Psoas muscle (tissue), 8 donors: Measurements from ENCODE around the gene DNAJC3. TPM values are rescaled to one million over a fixed set of nuclear protein-coding genes. Genes with fewer than 3 reads are reported as not detected.

ENCODE experiments used
- ATAC-seq, 4 donors: fragments of 200-7000 bp; cut with Tn5 transposase; one replicate each; pipeline ENCODE4 v1.9.1; 2020; ENCODE audit warnings: moderate library complexity in 3 of 4, mild to moderate bottlenecking in 2 of 4
- DNase-seq, 2 donors: peaks; one replicate each; pipeline ENCODE4 v3.0.0-alpha.2; 2020
- H3K27ac ChIP-seq: fragments of 200-600 bp; one replicate; pipeline ENCODE4 v1.8.0; 2022
- H3K27me3 ChIP-seq, 3 donors: fragments of 200-600 bp in 1 of 3; one replicate each; pipeline versions ENCODE4 v1.6.1 to v1.8.0; 2013 to 2022; ENCODE audit warnings: low read length in 2 of 3, mild to moderate bottlenecking in 2 of 3, moderate library complexity in 1 of 3; ENCODE audit not compliant: insufficient read depth in 3 of 3
- H3K36me3 ChIP-seq, 2 donors: fragments of 200-600 bp in 1 of 2; one replicate each; pipeline versions ENCODE4 v1.6.1 to v1.8.0; 2013 to 2022; ENCODE audit warnings: low read depth in 1 of 2, mild to moderate bottlenecking in 1 of 2, moderate library complexity in 1 of 2; ENCODE audit not compliant: insufficient read depth in 1 of 2
- H3K4me1 ChIP-seq: fragments of 200-600 bp; one replicate; pipeline ENCODE4 v1.8.0; 2022
- H3K4me3 ChIP-seq: fragments of 200-600 bp; one replicate; pipeline ENCODE4 v1.8.0; 2022; ENCODE audit warnings: mild to moderate bottlenecking
- H3K9me3 ChIP-seq: fragments of 200-600 bp; one replicate; pipeline ENCODE4 v1.8.0; 2022
- WGBS, 3 donors: extraction: QIAGEN DNeasy Blood & Tissue Kit; methylation state at CpG; one replicate each; pipeline versions ENCODE4 v1.1.6 to v1.1.7; 2013; 5-methylcytosine and 5-hydroxymethylcytosine counted together
- intact Hi-C, 2 donors: fragments of 100-400 bp; cut with DNase I; formaldehyde crosslinking; loops; one replicate each; pipeline versions ENCODE4 v1.11.0 to v1.14.2; 2022
- polyA plus RNA-seq, 3 donors: library from polyadenylated mRNA; stranded (reverse); fragments of 200-250 nt; gene quantifications; one replicate each; pipeline ENCODE4 v1.2.3, GENCODE V29; 2013
- total RNA-seq, 4 donors: library from RNA; stranded (reverse); fragmentation: NEBNext Ultra II Directional in 2 of 4; extraction: Animal tissue kit (Norgen Biotek cat#: 25700) in 2 of 4; gene quantifications; one replicate each; pipeline versions ENCODE4 v1.2.1 to v1.2.4, GENCODE V29; 2021 to 2023
- TF ChIP-seq, protein P1 (sequence below): fragments of 200-600 bp; IDR thresholded peaks from one replicate; pipeline ENCODE4 v1.8.0; 2022; ENCODE audit warnings: antibody characterized with exemption
- donor health status: healthy with polysubstance abuse.
- donor health status: DM: no; HTN: no; CAD: no; lungs with moderate emphysema.
- donor health status: Bipolar disorder and iron deficiency.
- donor health status: healthy.
- donor health status: DM: yes; HTN: yes; CAD: no.
- donor health status: DM: no; HTN: no; CAD: no.
- donor health status: DM: no; HTN: no; CAD: no.
- donor health status: DM: yes; HTN: yes; CAD: no.

DNAJC3 gene
- total and polyA plus RNA-seq, 7 donors: 7.9 to 19.6 (median 11.8) TPM

- peaks cover 19% of the 10 kb centered on the region for H3K4me1 ChIP-seq
- intact Hi-C loops: no loop called here
- 72 to 86% (median 80%) methylated on average over 5 of the region's 5 CpGs for WGBS, 3 donors
- peaks cover 7% of the 10 kb centered on the region for H3K9me3 ChIP-seq
- TF ChIP-seq, protein P1, sequence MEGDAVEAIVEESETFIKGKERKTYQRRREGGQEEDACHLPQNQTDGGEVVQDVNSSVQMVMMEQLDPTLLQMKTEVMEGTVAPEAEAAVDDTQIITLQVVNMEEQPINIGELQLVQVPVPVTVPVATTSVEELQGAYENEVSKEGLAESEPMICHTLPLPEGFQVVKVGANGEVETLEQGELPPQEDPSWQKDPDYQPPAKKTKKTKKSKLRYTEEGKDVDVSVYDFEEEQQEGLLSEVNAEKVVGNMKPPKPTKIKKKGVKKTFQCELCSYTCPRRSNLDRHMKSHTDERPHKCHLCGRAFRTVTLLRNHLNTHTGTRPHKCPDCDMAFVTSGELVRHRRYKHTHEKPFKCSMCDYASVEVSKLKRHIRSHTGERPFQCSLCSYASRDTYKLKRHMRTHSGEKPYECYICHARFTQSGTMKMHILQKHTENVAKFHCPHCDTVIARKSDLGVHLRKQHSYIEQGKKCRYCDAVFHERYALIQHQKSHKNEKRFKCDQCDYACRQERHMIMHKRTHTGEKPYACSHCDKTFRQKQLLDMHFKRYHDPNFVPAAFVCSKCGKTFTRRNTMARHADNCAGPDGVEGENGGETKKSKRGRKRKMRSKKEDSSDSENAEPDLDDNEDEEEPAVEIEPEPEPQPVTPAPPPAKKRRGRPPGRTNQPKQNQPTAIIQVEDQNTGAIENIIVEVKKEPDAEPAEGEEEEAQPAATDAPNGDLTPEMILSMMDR: no peak
- H3K4me3 ChIP-seq: no peak overlapping the region
- no peaks in the 10 kb centered on the region for H3K27me3 ChIP-seq
- no peak for DNase-seq
- peak; percentile 34 to 72 (median 64) for ATAC-seq
- H3K36me3 ChIP-seq: no peaks in the 10 kb centered on the region
- no peak overlapping the region for H3K27ac ChIP-seq
Observed at GRCh38 chr13:95698047-95698749, 21.3 kb downstream of the DNAJC3 start.

- 72 to 85% (median 84%) methylated on average over 2 of the region's 2 CpGs for WGBS, 3 donors
- no peak for ATAC-seq
- Histone ChIP-seq H3K27ac (no peak overlapping the region), H3K27me3 (no peaks in the 10 kb centered on the region), H3K9me3 (no peaks in the 10 kb centered on the region), H3K4me3 (no peak overlapping the region), H3K4me1 (peaks cover 17% of the 10 kb centered on the region), H3K36me3 (no peaks in the 10 kb centered on the region)
- TF ChIP-seq, protein P1: no peak
- no peak for DNase-seq
- intact Hi-C loops: no loop called here
Observed at GRCh38 chr13:95703576-95703975, 26.6 kb downstream of the DNAJC3 start.

GRCh38 chr13:95704510-95704909 lies 27.6 kb downstream of the DNAJC3 start:
- H3K27me3 ChIP-seq: no peaks in the 10 kb centered on the region
- DNase-seq (no peak), ATAC-seq (peak in 3 of 4 donors; percentile 36 to 49 (median 38))
- no peaks in the 10 kb centered on the region for H3K9me3 ChIP-seq
- peaks cover 0 to 8% of the 10 kb centered on the region in 2 donors for H3K36me3 ChIP-seq
- WGBS, 3 donors: 77 to 78% (median 78%) methylated on average over 3 of the region's 3 CpGs
- H3K27ac ChIP-seq: no peak overlapping the region
- H3K4me1 ChIP-seq: peaks cover 9% of the 10 kb centered on the region
- intact Hi-C loops: no loop called here
- TF ChIP-seq, protein P1: no peak
- no peak overlapping the region for H3K4me3 ChIP-seq

DNA sequence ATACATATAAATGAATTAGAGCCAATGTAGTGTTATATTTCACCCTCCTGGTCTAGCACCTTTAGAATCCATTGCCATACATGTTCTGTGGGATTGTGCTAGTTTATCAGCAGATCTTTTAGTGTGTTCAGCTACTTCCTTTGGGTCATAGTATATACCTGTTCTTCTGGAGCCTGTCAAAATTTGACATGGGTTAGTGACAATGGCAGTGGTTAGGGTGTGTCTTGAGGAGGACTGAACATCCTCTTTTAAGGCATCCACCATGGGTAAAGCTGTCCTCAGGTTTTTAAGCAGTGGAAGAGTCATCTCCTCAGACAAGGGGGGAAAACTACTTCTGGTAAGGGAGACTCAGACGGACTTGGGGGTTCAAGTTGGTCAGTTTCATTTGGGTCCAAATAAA lies 29.4 kb downstream of the DNAJC3 start:
- intact Hi-C loops: no loop called here
- 95 to 100% (median 100%) methylated on average over 1 of the region's 1 CpG for WGBS, 3 donors
- TF ChIP-seq, protein P1: no peak
- H3K4me3 ChIP-seq: no peak overlapping the region
- peaks cover 0 to 22% of the 10 kb centered on the region in 2 donors for H3K36me3 ChIP-seq
- H3K27me3 ChIP-seq: no peaks in the 10 kb centered on the region
- no peak for DNase-seq
- H3K4me1 ChIP-seq: peaks cover 9% of the 10 kb centered on the region
- no peaks in the 10 kb centered on the region for H3K9me3 ChIP-seq
- ATAC-seq: no peak
- H3K27ac ChIP-seq: no peak overlapping the region

GRCh38 chr13:95707035-95707434 lies 30.1 kb downstream of the DNAJC3 start:
- intact Hi-C loops: no loop called here
- H3K4me1 ChIP-seq: peaks cover 9% of the 10 kb centered on the region
- H3K27ac ChIP-seq: no peak overlapping the region
- 91 to 95% (median 92%) methylated on average over 4 of the region's 4 CpGs for WGBS, 3 donors
- peaks cover 0 to 29% of the 10 kb centered on the region in 2 donors for H3K36me3 ChIP-seq
- no peaks in the 10 kb centered on the region for H3K27me3 ChIP-seq
- ATAC-seq (no peak), DNase-seq (no peak)
- TF ChIP-seq, protein P1: no peak
- no peak overlapping the region for H3K4me3 ChIP-seq
- no peaks in the 10 kb centered on the region for H3K9me3 ChIP-seq
